Peyer's patch (tissue), 4 donors: ENCODE measurements around the gene LIN7B. TPM values are rescaled to one million over a fixed set of nuclear protein-coding genes. Genes with fewer than 3 reads are reported as not detected.
"Not testable (repeated sequence)": the region's sequence is repeated elsewhere in the genome, so short reads cannot be mapped to it uniquely, and the experiment has no call there.

Source experiments
- DNase-seq, 3 donors: peaks; one replicate each; pipeline ENCODE4 v3.0.0-alpha.2; 2017 to 2019
- H3K27ac ChIP-seq, 4 donors: fragments of 200-600 bp; sonication (generic); one replicate each; pipeline ENCODE4 v1.5.1; 2016 to 2019
- H3K27me3 ChIP-seq, 2 donors: fragments of 200-600 bp; sonication (generic); one replicate each; pipeline ENCODE4 v1.5.1; 2019
- H3K36me3 ChIP-seq, 3 donors: fragments of 200-600 bp; sonication (generic); one replicate each; pipeline ENCODE4 v1.5.1; 2016 to 2019
- H3K4me1 ChIP-seq, 4 donors: fragments of 200-600 bp; sonication (generic); one replicate each; pipeline ENCODE4 v1.5.1; 2016 to 2019
- H3K4me3 ChIP-seq, 4 donors: fragments of 200-600 bp; sonication (generic); 1 replicate in 3 of 4; 2 replicates in 1 of 4; pipeline ENCODE4 v1.5.1; 2016 to 2019; ENCODE audit warnings: mild to moderate bottlenecking in 1 of 4
- H3K9me3 ChIP-seq, 4 donors: fragments of 200-600 bp; sonication (generic); one replicate each; pipeline ENCODE4 v1.5.1; 2016 to 2019; ENCODE audit warnings: mild to moderate bottlenecking in 1 of 4
- CTCF ChIP-seq, 6 experiments: fragments of 450-650 bp in 4 of 6; fragments of 200-600 bp in 2 of 6; sonication (generic) in 1 of 6; IDR thresholded peaks; one replicate each; pipeline ENCODE4 v1.5.1; 2017 to 2019; ENCODE audit warnings: antibody characterized with exemption in 6 of 6, mild to moderate bottlenecking in 3 of 6, moderate library complexity in 1 of 6
- POLR2A ChIP-seq, 2 donors: fragments of 450-650 bp; IDR thresholded peaks; one replicate each; pipeline ENCODE4 v1.5.1; 2017; ENCODE audit warnings: antibody characterized with exemption in 2 of 2, mild to moderate bottlenecking in 2 of 2, moderate library complexity in 2 of 2
- total RNA-seq, 4 donors: library from RNA; depleted of rRNA; stranded (reverse); fragments of >200 nt; gene quantifications; one replicate each; pipeline ENCODE4 v1.1.0, GENCODE V29; 2016

Gene LIN7B
- total RNA-seq, 4 donors from 2014 or later, result 13.5 to 29.4 (median 18.0) TPM; not detected in 1

DNA sequence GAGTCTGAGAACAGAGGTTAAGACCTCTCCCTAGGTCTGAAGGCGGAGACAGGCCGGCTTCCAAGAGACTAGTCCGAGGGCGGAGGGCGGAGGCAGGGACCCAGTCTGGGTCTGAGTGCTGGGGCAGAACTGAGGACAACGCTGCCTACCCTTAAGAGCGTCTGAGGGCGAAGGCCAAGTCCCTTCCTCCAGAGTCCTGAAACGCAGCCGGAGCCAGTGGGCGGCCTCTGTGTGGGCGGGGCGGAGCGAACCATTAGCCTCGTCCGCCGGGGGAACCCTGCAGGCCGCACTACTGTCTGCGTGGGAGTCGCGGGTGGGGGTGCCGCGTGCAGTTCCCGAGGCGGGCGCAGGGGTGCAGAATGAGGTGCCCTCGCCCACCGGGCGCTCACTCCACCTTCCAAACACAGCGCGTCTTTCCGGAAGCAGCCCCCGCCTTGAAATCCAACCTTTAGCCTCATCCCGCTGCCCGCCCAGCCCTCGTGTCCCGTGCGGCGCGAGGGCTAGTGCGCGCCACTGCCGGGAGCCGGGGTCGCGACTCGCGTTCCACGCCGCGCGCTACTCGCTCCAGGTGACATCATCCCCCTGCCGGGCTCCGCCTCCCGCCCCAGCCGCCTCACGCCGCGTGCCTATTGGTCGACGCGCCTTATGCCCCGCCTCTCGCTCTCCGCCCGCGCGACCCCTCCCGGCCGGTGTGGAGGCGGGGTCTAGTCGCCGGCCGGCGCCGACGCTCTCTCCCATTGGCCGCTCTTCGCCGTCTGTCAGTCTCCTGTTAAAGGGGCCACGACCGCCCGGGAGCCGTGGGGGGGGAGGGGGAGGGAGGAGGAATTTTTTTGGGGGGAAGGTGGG is 4.6 kb downstream of the LIN7B start, which contains the start of gene C19orf73:
Gene C19orf73 (minus strand): TSS at position 579 of the 846 bp plus-strand sequence. CDS start 121 bp downstream, at position 458.
- Histone ChIP-seq H3K36me3 (no peaks in the 10 kb centered on the region), H3K9me3 (no peaks in the 10 kb centered on the region), H3K27ac (peak within 1 kb of the TSS; percentile 95 to 100 (median 96)), H3K4me3 (peak within 1 kb of the TSS; percentile 56 to 84 (median 64)), H3K4me1 (peaks cover 2 to 32% (median 17%) of the 10 kb centered on the region in 4 donors), H3K27me3 (no peaks in the 10 kb centered on the region)
- peak; percentile 94 to 98 (median 98) for DNase-seq
- peak in 4 of 6 experiments; percentile 21 to 50 (median 40) for TF ChIP-seq CTCF (IDR thresholded peaks at IDR 0.05)
- peak; percentile 37 to 74 for TF ChIP-seq POLR2A (IDR thresholded peaks at IDR 0.05)

GRCh38 chr19:49119411-49120324 is 5.5 kb downstream of the LIN7B start, which contains the start of gene PPFIA3:
Gene PPFIA3 (plus strand): TSS chr19:49119544. CDS start chr19:49127874, 8,330 bp downstream.
- Histone ChIP-seq H3K27ac (peak within 1 kb of the TSS; percentile 95 to 100 (median 96)), H3K4me3 (peak within 1 kb of the TSS; percentile 56 to 84 (median 64)), H3K9me3 (no peaks in the 10 kb centered on the region), H3K27me3 (no peaks in the 10 kb centered on the region), H3K36me3 (no peaks in the 10 kb centered on the region), H3K4me1 (peaks cover 2 to 29% (median 15%) of the 10 kb centered on the region in 4 donors)
- DNase-seq, result peak in 2 of 3 donors; percentile 70 to 71
- TF ChIP-seq CTCF (IDR thresholded peaks at IDR 0.05) (no peak), POLR2A (IDR thresholded peaks at IDR 0.05) (no peak)

- H3K36me3 ChIP-seq, result no peaks in the 10 kb centered on the region
- peak overlapping the region; percentile 56 to 84 (median 64) for H3K4me3 ChIP-seq
- no peak for DNase-seq
- H3K9me3 ChIP-seq, result no peaks in the 10 kb centered on the region
- no peaks in the 10 kb centered on the region for H3K27me3 ChIP-seq
- TF ChIP-seq POLR2A (IDR thresholded peaks at IDR 0.05) (no peak), CTCF (IDR thresholded peaks at IDR 0.05) (no peak)
- H3K4me1 ChIP-seq, result peaks cover 2 to 32% (median 12%) of the 10 kb centered on the region in 4 donors
- peak overlapping the region in 1 of 4 donors; percentile 95 for H3K27ac ChIP-seq
These were observed 6.1 kb downstream of the LIN7B start for GRCh38 chr19:49120325-49120683.

GRCh38 chr19:49120868-49121267 is 6.7 kb downstream of the LIN7B start:
- no peaks in the 10 kb centered on the region for H3K36me3 ChIP-seq
- no peak overlapping the region for H3K27ac ChIP-seq
- no peaks in the 10 kb centered on the region for H3K27me3 ChIP-seq
- H3K4me3 ChIP-seq, result no peak overlapping the region
- DNase-seq, result no peak
- TF ChIP-seq CTCF (IDR thresholded peaks at IDR 0.05), result no peak
- no peak for TF ChIP-seq POLR2A (IDR thresholded peaks at IDR 0.05)
- H3K4me1 ChIP-seq, result peaks cover 2 to 36% (median 12%) of the 10 kb centered on the region in 4 donors
- no peaks in the 10 kb centered on the region for H3K9me3 ChIP-seq

- not testable (repeated sequence) for H3K36me3 ChIP-seq, H3K27me3 ChIP-seq, H3K27ac ChIP-seq, H3K4me3 ChIP-seq, DNase-seq, H3K9me3 ChIP-seq
- peaks cover 2 to 32% (median 12%) of the 10 kb centered on the region in 4 donors for H3K4me1 ChIP-seq
These were observed 7.7 kb downstream of the LIN7B start for GRCh38 chr19:49121841-49122240.

- H3K4me1 ChIP-seq, result peaks cover 0 to 27% (median 11%) of the 10 kb centered on the region in 4 donors
- not testable (repeated sequence) for H3K27ac ChIP-seq, H3K4me3 ChIP-seq, DNase-seq, H3K9me3 ChIP-seq, H3K36me3 ChIP-seq, H3K27me3 ChIP-seq
These were observed 9.1 kb downstream of the LIN7B start for GRCh38 chr19:49123285-49123684.
